ENCODE data around the gene DHX35.

- no peak for TF ChIP-seq YY1 (IDR thresholded peaks at IDR 0.05; ENCODE audit: insufficient read depth, insufficient read length)
- no peak for TF ChIP-seq ZNF274 (IDR thresholded peaks at IDR 0.05; ENCODE audit: low read depth, low read length)
These were observed 108.5 kb downstream of the DHX35 start for GRCh38 chr20:39070484-39071231.
